Mesenchymal stem cell (in vitro differentiated cells and primary cell): ENCODE results near the gene ISOC2.

Experiments
- DNase-seq: peaks from one replicate; pipeline ENCODE4 v3.0.0-alpha.2; 2013
- H2AFZ ChIP-seq: one replicate; pipeline ENCODE4 v1.6.1; 2013; ENCODE audit warnings: low read depth, mild to moderate bottlenecking, control low read depth, inconsistent platforms, low read length, moderate library complexity
- H2AK5ac ChIP-seq: 2 replicates; pipeline ENCODE4 v1.6.1; 2013; ENCODE audit warnings: low read length, moderate library complexity, mild to moderate bottlenecking, inconsistent platforms; ENCODE audit not compliant: severe bottlenecking
- H2BK120ac ChIP-seq: one replicate; pipeline ENCODE4 v1.6.1; 2013; ENCODE audit warnings: low read depth, mild to moderate bottlenecking, inconsistent platforms, low read length, moderate library complexity
- H2BK12ac ChIP-seq, 2 experiments: one replicate each; pipeline ENCODE4 v1.6.1; 2013; ENCODE audit warnings: inconsistent platforms in 2 of 2, low read length in 2 of 2, mild to moderate bottlenecking in 2 of 2, moderate library complexity in 2 of 2, control low read depth in 1 of 2
- H2BK15ac ChIP-seq: one replicate; pipeline ENCODE4 v1.6.1; 2013; ENCODE audit warnings: mild to moderate bottlenecking, low read depth, inconsistent platforms; ENCODE audit not compliant: poor library complexity, severe bottlenecking
- H2BK5ac ChIP-seq: 2 replicates; pipeline ENCODE4 v1.6.1; 2013; ENCODE audit warnings: low read depth, mild to moderate bottlenecking, low read length, control low read depth, inconsistent platforms; ENCODE audit not compliant: poor library complexity, severe bottlenecking
- H3K14ac ChIP-seq, 2 experiments: one replicate each; pipeline ENCODE4 v1.6.1; 2013; ENCODE audit warnings: inconsistent platforms in 2 of 2, low read length in 2 of 2, control low read depth in 1 of 2, mild to moderate bottlenecking in 1 of 2, moderate library complexity in 1 of 2
- H3K18ac ChIP-seq, 2 experiments: one replicate each; pipeline ENCODE4 v1.6.1; 2013; ENCODE audit warnings: inconsistent platforms in 2 of 2, low read length in 2 of 2, control low read depth in 1 of 2, low read depth in 1 of 2, mild to moderate bottlenecking in 1 of 2
- H3K23ac ChIP-seq, 2 experiments: one replicate each; pipeline ENCODE4 v1.6.1; 2013; ENCODE audit warnings: inconsistent platforms in 2 of 2, low read length in 2 of 2, mild to moderate bottlenecking in 2 of 2, moderate library complexity in 2 of 2, control low read depth in 1 of 2
- H3K27ac ChIP-seq: 2 replicates; pipeline ENCODE4 v1.5.1; 2013; ENCODE audit warnings: mild to moderate bottlenecking, moderate library complexity, low read length, control low read depth, inconsistent platforms; ENCODE audit not compliant: poor library complexity, severe bottlenecking
- H3K27me3 ChIP-seq, 2 experiments: 2 replicates each; pipeline versions ENCODE4 v1.6.1 to v1.7.0; 2013; ENCODE audit warnings: low read length in 2 of 2, mild to moderate bottlenecking in 2 of 2, moderate library complexity in 2 of 2, control low read depth in 1 of 2, inconsistent platforms in 1 of 2; ENCODE audit not compliant: control insufficient read depth in 1 of 2, insufficient read depth in 1 of 2
- H3K36me3 ChIP-seq, 2 experiments: 2 replicates each; pipeline versions ENCODE4 v1.6.1 to v1.7.0; 2013; ENCODE audit warnings: low read length in 2 of 2, control low read depth in 1 of 2, inconsistent platforms in 1 of 2, low read depth in 1 of 2, mild to moderate bottlenecking in 1 of 2; ENCODE audit not compliant: insufficient read depth in 2 of 2, control insufficient read depth in 1 of 2
- H3K4ac ChIP-seq, 2 experiments: one replicate each; pipeline ENCODE4 v1.6.1; 2013; ENCODE audit warnings: inconsistent platforms in 2 of 2, low read length in 2 of 2, mild to moderate bottlenecking in 2 of 2, moderate library complexity in 2 of 2, control low read depth in 1 of 2, low read depth in 1 of 2
- H3K4me1 ChIP-seq: 2 replicates; pipeline ENCODE4 v1.6.1; 2013; ENCODE audit warnings: low read depth, low read length, control low read depth; ENCODE audit not compliant: control insufficient read depth, insufficient read depth
- H3K4me2 ChIP-seq: 2 replicates; pipeline ENCODE4 v1.6.1; 2013; ENCODE audit warnings: low read length, mild to moderate bottlenecking, inconsistent platforms; ENCODE audit not compliant: poor library complexity, severe bottlenecking
- H3K4me3 ChIP-seq, 2 experiments: 2 replicates each; pipeline versions ENCODE4 v1.5.1 to v1.7.0; 2013; ENCODE audit warnings: low read length in 2 of 2, mild to moderate bottlenecking in 2 of 2, control low read depth in 1 of 2, low read depth in 1 of 2; ENCODE audit not compliant: insufficient read depth in 1 of 2
- H3K79me1 ChIP-seq: replicated peaks from 2 replicates; pipeline ENCODE4 v1.6.1; 2013; ENCODE audit warnings: mild to moderate bottlenecking, control low read depth, low read length, inconsistent platforms; ENCODE audit not compliant: poor library complexity, severe bottlenecking
- H3K9ac ChIP-seq: 2 replicates; pipeline ENCODE4 v1.7.0; 2013; ENCODE audit warnings: mild to moderate bottlenecking, low read length, moderate library complexity
- H3K9me3 ChIP-seq: 2 replicates; pipeline ENCODE4 v1.7.0; 2013; ENCODE audit warnings: mild to moderate bottlenecking, low read length; ENCODE audit not compliant: control insufficient read depth
- H4K8ac ChIP-seq: one replicate; pipeline ENCODE4 v1.6.1; 2013; ENCODE audit warnings: inconsistent platforms, mild to moderate bottlenecking, low read length, moderate library complexity
- H4K91ac ChIP-seq: one replicate; pipeline ENCODE4 v1.6.1; 2013; ENCODE audit warnings: mild to moderate bottlenecking, low read length, inconsistent platforms
- WGBS: methylation state at CpG from one replicate; pipeline ENCODE4 v1.1.7; 2013; ENCODE audit warnings: mixed read lengths; 5-methylcytosine and 5-hydroxymethylcytosine counted together

Gene ISOC2

DNA sequence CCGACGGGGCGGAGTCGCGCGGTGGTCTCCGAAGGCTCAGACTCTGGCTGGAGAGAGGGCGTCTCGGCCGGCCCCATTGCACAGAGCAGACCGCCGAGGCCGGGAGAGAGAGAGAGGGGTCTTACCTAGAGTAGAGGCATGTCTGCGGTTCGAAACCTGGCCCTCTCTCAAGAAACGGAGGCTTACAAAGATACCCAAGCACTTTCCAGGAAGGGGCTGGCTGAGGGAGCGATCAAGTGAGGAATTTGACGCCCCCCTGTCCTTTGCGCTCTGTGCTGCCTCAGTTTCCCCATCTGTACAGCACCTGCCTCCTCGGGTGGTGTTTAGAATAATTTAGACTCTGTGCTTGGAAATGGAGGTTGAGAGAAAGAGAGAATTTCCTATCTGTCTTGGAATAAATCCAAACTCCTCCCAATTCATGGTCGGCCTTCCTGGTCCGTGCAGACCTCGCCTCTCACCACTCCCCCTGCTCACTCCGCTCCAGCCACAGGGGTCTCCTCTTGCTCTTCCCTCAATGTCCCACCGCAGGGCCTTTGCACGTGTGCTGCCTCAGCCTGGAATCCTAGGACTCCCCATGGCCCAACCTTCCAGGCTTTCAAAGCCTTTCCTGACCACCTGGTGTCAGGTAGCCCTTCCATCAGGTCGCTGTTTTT, 658 bp upstream of the ISOC2 start:
- Histone ChIP-seq H3K79me1 (peaks cover 8% of the 10 kb centered on the region), H3K4ac (peak overlapping the region; percentile 75 to 77), H2AFZ (peak overlapping the region; percentile 87), H4K91ac (peak overlapping the region; percentile 84), H2BK15ac (peak overlapping the region; percentile 33), H2AK5ac (peak overlapping the region; percentile 57), H4K8ac (peak overlapping the region; percentile 47), H3K27ac (peak overlapping the region; percentile 6), H3K23ac (peak overlapping the region in 1 of 2 experiments; percentile 46), H3K27me3 (no peaks in the 10 kb centered on the region), H2BK120ac (no peak overlapping the region), H2BK5ac (no peak overlapping the region), H3K36me3 (no peaks in the 10 kb centered on the region), H3K9me3 (no peaks in the 10 kb centered on the region), H3K14ac (peak overlapping the region in 1 of 2 experiments; percentile 50), H3K4me1 (peaks cover 17% of the 10 kb centered on the region), H3K4me3 (peak overlapping the region; percentile 52 to 99), H2BK12ac (peak overlapping the region in 1 of 2 experiments; percentile 11), H3K9ac (peak overlapping the region; percentile 94), H3K4me2 (peak overlapping the region; percentile 72), H3K18ac (peak overlapping the region in 1 of 2 experiments; percentile 82)
- DNase-seq, result peak; percentile 50
- 32% methylated on average over 26 of the region's 27 CpGs for WGBS

DNA sequence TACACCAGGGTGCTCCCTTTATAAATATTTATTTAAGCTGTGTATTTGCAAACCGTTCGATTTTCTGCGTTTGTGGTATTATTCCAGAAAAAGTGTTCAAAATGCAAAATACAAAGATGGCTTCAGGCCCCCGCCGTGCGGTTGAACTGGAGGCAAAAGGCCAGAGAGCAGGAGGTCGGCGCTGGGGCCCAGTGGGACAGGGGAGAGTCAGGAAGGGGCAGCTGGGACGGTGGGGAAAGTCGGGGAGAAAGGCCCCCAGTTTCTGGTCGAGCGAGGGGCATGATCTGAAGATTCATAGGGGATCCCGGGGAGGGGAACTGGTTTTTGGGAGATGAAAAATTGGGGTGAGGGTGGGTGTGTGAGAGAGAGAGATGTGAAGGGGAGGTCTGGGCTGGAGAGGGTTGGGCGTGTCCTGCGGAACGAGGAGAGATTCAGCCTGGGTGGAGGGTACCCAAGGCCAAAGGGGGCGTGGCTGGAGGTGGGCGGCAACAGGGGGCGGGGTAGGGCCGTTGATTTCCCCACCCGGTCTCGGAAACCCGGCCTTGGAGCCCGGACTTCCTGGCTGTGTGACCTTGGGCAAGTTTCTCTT, 678 bp downstream of the ISOC2 start:
- Histone ChIP-seq H3K23ac (no peak overlapping the region), H3K79me1 (peaks cover 18% of the 10 kb centered on the region)
- 8% methylated on average over 24 of the region's 24 CpGs for WGBS

DNA sequence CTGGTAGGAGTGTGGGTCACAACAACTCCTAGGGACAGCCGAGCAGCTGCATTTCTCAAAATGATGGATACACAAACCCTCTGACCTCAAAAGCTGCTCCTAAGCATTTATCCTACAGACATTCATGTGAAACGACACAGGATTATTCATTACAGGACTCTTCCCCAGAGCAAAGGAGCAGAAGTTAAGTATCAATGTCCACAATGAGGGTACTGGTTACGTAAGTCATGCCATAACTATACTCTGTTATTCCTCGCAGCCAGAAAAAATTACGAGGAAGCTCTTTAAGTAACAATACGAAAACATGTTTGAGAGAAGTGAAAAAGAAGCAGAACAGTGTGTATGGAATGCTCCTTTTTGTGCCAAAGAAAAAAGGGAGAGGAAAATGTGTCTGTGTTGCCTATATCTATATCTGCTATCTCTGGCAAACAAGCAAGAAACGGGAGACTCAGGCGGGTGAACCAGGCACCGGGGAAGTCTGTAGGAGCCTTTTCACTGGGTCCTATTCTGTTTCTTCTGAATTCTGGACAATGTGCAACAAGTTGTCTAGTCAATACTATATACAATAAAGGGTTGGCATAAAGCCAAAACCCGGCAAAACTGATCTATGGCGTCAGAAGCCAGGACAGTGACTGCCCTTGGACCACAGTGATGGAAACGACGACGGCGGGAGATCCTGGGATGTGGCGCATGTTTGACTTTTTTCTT, 1.3 kb downstream of the ISOC2 start:
- Histone ChIP-seq H2AK5ac (peak overlapping the region; percentile 35), H3K18ac (no peak overlapping the region), H3K14ac (no peak overlapping the region), H3K4ac (no peak overlapping the region), H3K9ac (peak overlapping the region; percentile 96), H2BK12ac (no peak overlapping the region), H2BK15ac (no peak overlapping the region), H3K27me3 (no peaks in the 10 kb centered on the region), H3K27ac (no peak overlapping the region), H3K4me2 (peak overlapping the region; percentile 86), H2BK5ac (no peak overlapping the region), H3K36me3 (peaks cover 6 to 19% of the 10 kb centered on the region in 2 experiments), H4K91ac (no peak overlapping the region), H4K8ac (no peak overlapping the region), H2AFZ (no peak overlapping the region), H2BK120ac (no peak overlapping the region), H3K23ac (no peak overlapping the region), H3K9me3 (no peaks in the 10 kb centered on the region), H3K4me1 (peaks cover 15% of the 10 kb centered on the region), H3K79me1 (peaks cover 22% of the 10 kb centered on the region), H3K4me3 (peak overlapping the region in 1 of 2 experiments; percentile 95)
- WGBS, result 47% methylated on average over 16 of the region's 16 CpGs
- DNase-seq, result peak; percentile 73

More for the DNA sequence above, 678 bp downstream of the ISOC2 start:
- Histone ChIP-seq H2BK12ac (peak overlapping the region in 1 of 2 experiments; percentile 50), H4K8ac (no peak overlapping the region), H2AFZ (no peak overlapping the region), H3K9me3 (no peaks in the 10 kb centered on the region), H3K4me1 (peaks cover 17% of the 10 kb centered on the region), H2BK120ac (no peak overlapping the region), H3K18ac (peak overlapping the region; percentile 95 to 98), H3K9ac (peak overlapping the region; percentile 96), H3K4me3 (peak overlapping the region; percentile 86 to 95), H3K4me2 (peak overlapping the region; percentile 86), H2BK5ac (peak overlapping the region; percentile 51), H3K14ac (no peak overlapping the region), H3K27ac (peak overlapping the region; percentile 70), H4K91ac (no peak overlapping the region), H3K4ac (peak overlapping the region in 1 of 2 experiments; percentile 62), H3K36me3 (peaks cover 0 to 13% of the 10 kb centered on the region in 2 experiments), H2BK15ac (no peak overlapping the region), H3K27me3 (no peaks in the 10 kb centered on the region), H2AK5ac (peak overlapping the region; percentile 65)
- peak; percentile 83 for DNase-seq

DNA sequence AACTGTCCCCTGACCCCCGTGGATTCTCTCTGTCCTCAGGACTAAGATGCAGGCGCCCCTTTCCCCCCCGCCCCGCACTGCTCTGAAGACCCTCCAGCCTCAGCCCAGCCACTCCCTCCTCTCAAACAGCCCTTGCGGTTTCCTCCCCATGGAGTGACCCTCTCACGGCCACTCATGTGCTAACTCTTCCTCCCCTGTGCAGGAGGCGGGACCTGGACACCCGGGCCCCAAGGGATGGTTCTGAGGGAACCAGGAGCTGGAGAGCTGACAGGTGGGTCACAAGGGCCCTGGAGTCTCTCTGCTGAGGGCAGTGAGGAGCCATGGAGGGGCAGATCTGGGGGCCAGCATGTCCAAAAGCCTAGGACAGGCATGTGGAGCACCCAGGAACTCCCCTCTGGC, 1.9 kb downstream of the ISOC2 start:
- Histone ChIP-seq H2BK15ac (no peak overlapping the region), H2AFZ (no peak overlapping the region), H3K18ac (no peak overlapping the region), H3K9ac (peak overlapping the region; percentile 96), H4K8ac (no peak overlapping the region), H3K36me3 (peaks cover 6 to 25% of the 10 kb centered on the region in 2 experiments), H3K4me3 (peak overlapping the region in 1 of 2 experiments; percentile 95), H3K4me2 (no peak overlapping the region), H3K14ac (no peak overlapping the region), H3K4me1 (peaks cover 15% of the 10 kb centered on the region), H2BK12ac (no peak overlapping the region), H3K9me3 (no peaks in the 10 kb centered on the region), H3K27ac (no peak overlapping the region), H4K91ac (no peak overlapping the region), H3K4ac (no peak overlapping the region), H2BK5ac (no peak overlapping the region), H3K23ac (no peak overlapping the region), H3K27me3 (no peaks in the 10 kb centered on the region), H2BK120ac (no peak overlapping the region), H2AK5ac (no peak overlapping the region), H3K79me1 (peaks cover 24% of the 10 kb centered on the region)
- WGBS, result 81% methylated on average over 5 of the region's 8 CpGs
- no peak for DNase-seq
